Suppressor macrophage treated with lipopolysaccharide for 1 hour (primary cell): ENCODE results near the gene AEBP2.
"Not testable (repeated sequence)": the region's sequence is repeated elsewhere in the genome, so short reads cannot be mapped to it uniquely, and the experiment has no call there.

Experiments used
- DNase-seq, 3 donors: peaks; one replicate each; pipeline ENCODE4 v3.0.0-alpha.2; 2020 to 2022

Gene AEBP2

GRCh38 chr12:19439059-19440018 is at the start of gene AEBP2:
Gene AEBP2 (plus strand): TSS chr12:19439492. CDS start chr12:19439700, 208 bp downstream.
- DNase-seq, result peak; percentile 93 to 96 (median 96)

- DNase-seq, result no peak
Observed at GRCh38 chr12:19390051-19390598, 49.2 kb upstream of the AEBP2 start.

GRCh38 chr12:19392644-19393043 is 46.6 kb upstream of the AEBP2 start:
- not testable (repeated sequence) for DNase-seq

- DNase-seq, result no peak
Observed at GRCh38 chr12:19394385-19394784, 44.9 kb upstream of the AEBP2 start.

- DNase-seq, result no peak
Observed at GRCh38 chr12:19397534-19397933, 41.8 kb upstream of the AEBP2 start.

GRCh38 chr12:19398376-19399363 is 40.6 kb upstream of the AEBP2 start:
- DNase-seq, result no peak

- DNase-seq, result not testable (repeated sequence)
Observed at GRCh38 chr12:19400649-19401285, 38.5 kb upstream of the AEBP2 start.

- no peak for DNase-seq
Observed at GRCh38 chr12:19402211-19402610, 37.1 kb upstream of the AEBP2 start.

GRCh38 chr12:19402743-19403431 is 36.4 kb upstream of the AEBP2 start:
- DNase-seq, result no peak

- no peak for DNase-seq
Observed at GRCh38 chr12:19404242-19404880, 34.9 kb upstream of the AEBP2 start.

GRCh38 chr12:19409376-19409775 is 29.9 kb upstream of the AEBP2 start:
- DNase-seq, result no peak

GRCh38 chr12:19410211-19410610 is 29.1 kb upstream of the AEBP2 start:
- DNase-seq, result no peak

- DNase-seq, result no peak
Observed at GRCh38 chr12:19410629-19411185, 28.6 kb upstream of the AEBP2 start.

- no peak for DNase-seq
Observed at GRCh38 chr12:19411234-19412204, 27.8 kb upstream of the AEBP2 start.

GRCh38 chr12:19412844-19413243 is 26.4 kb upstream of the AEBP2 start:
- DNase-seq, result no peak

- DNase-seq, result not testable (repeated sequence)
Observed at GRCh38 chr12:19413582-19413981, 25.7 kb upstream of the AEBP2 start.

- no peak for DNase-seq
Observed at GRCh38 chr12:19415563-19415962, 23.7 kb upstream of the AEBP2 start.

GRCh38 chr12:19419086-19419485 is 20.2 kb upstream of the AEBP2 start:
- no peak for DNase-seq

- no peak for DNase-seq
Observed at GRCh38 chr12:19421503-19422282, 17.6 kb upstream of the AEBP2 start.
